H1 (cell line): Measurements from ENCODE around the gene MPND. TPM values are rescaled to one million over a fixed set of nuclear protein-coding genes. Genes with fewer than 3 reads are reported as not detected.

Experiments used
- BACH1 ChIP-seq: IDR thresholded peaks from 2 replicates; pipeline ENCODE4 v1.6.1; 2012; ENCODE audit warnings: low read length, improper control_type of control experiment
- CBX5 ChIP-seq: fragments of 300-800, 300-1000 bp; sonication (generic); IDR thresholded peaks from 2 replicates; pipeline ENCODE4 v1.7.1; 2016; ENCODE audit warnings: antibody characterized with exemption, low read length, low read depth
- CREB1 ChIP-seq: IDR thresholded peaks from 2 replicates; pipeline ENCODE4 v1.6.1; 2012; ENCODE audit warnings: inconsistent platforms
- JUND ChIP-seq: IDR thresholded peaks from 2 replicates; pipeline ENCODE4 v1.6.1; 2011; ENCODE audit warnings: mild to moderate bottlenecking, improper control_type of control experiment, low read length
- POLR2A ChIP-seq, 2 experiments: IDR thresholded peaks; 1 replicate in 1 of 2; 2 replicates in 1 of 2; pipeline ENCODE4 v1.6.1; 2011; ENCODE audit warnings: low read depth in 2 of 2, low read length in 2 of 2, mild to moderate bottlenecking in 2 of 2; ENCODE audit errors: control extremely low read depth in 1 of 2
- POLR2AphosphoS5 ChIP-seq: IDR thresholded peaks from 2 replicates; pipeline ENCODE4 v1.6.1; 2011; ENCODE audit warnings: low read depth, low read length
- RAD21 ChIP-seq, 2 experiments: IDR thresholded peaks in 1 of 2; conservative IDR thresholded peaks in 1 of 2; 2 replicates each; pipeline ENCODE4 v1.6.1; 2011; ENCODE audit warnings: low read depth in 2 of 2, low read length in 2 of 2, improper control_type of control experiment in 1 of 2, inconsistent platforms in 1 of 2, mild to moderate bottlenecking in 1 of 2, moderate library complexity in 1 of 2
- SIN3A ChIP-seq, 2 experiments: IDR thresholded peaks in 1 of 2; conservative IDR thresholded peaks in 1 of 2; 2 replicates each; pipeline ENCODE4 v1.6.1; 2011 to 2012; ENCODE audit warnings: low read length in 2 of 2, improper control_type of control experiment in 1 of 2, low read depth in 1 of 2, mild to moderate bottlenecking in 1 of 2
- SP2 ChIP-seq: IDR thresholded peaks from 2 replicates; pipeline ENCODE4 v1.6.1; 2012; ENCODE audit warnings: mild to moderate bottlenecking, low read length, inconsistent platforms
- TCF12 ChIP-seq: IDR thresholded peaks from 2 replicates; pipeline ENCODE4 v1.6.1; 2011; ENCODE audit warnings: low read depth, mild to moderate bottlenecking, low read length
- USF2 ChIP-seq: IDR thresholded peaks from 2 replicates; pipeline ENCODE4 v1.6.1; 2011; ENCODE audit warnings: low read length, improper control_type of control experiment
- polyA plus RNA-seq, 7 experiments: library from polyadenylated mRNA; depleted of rRNA in 3 of 7; stranded (reverse) in 5 of 7; unstranded in 2 of 7; fragments of >200 nt in 5 of 7; fragments of 200-250 nt in 2 of 7; gene quantifications; 1 replicate in 5 of 7; 2 replicates in 1 of 7; 4 replicates in 1 of 7; pipeline versions ENCODE4 v1.2.1 to v1.2.3, GENCODE V29; 2011 to 2013; ENCODE audit warnings: missing spikeins in 2 of 7, mixed read lengths in 2 of 7
- total RNA-seq: library from RNA; stranded (reverse); fragmentation: NEBNext Ultra II Directional; extraction: Animal tissue kit (Norgen Biotek cat#: 25700); gene quantifications from 2 replicates; pipeline ENCODE4 v1.2.1, GENCODE V29; 2021
- TF ChIP-seq, protein P1 (sequence below): IDR thresholded peaks from 2 replicates; pipeline ENCODE4 v1.6.1; 2012; ENCODE audit warnings: low read length, inconsistent platforms

The MPND gene
- total and polyA plus RNA-seq, 2 of the 8 experiments (the other 6 are each of a cell fraction or from before 2014, with no cell fraction given), result 22.9 to 27.7 TPM

GRCh38 chr19:4400135-4400936 is 57.0 kb downstream of the MPND start, which contains the start of gene SH3GL1 (continued):
- TF ChIP-seq JUND, result peak; percentile 13; the same call in 1 of the 2 replicates
- peak; percentile 97 for TF ChIP-seq SP2
- TF ChIP-seq, protein P1, sequence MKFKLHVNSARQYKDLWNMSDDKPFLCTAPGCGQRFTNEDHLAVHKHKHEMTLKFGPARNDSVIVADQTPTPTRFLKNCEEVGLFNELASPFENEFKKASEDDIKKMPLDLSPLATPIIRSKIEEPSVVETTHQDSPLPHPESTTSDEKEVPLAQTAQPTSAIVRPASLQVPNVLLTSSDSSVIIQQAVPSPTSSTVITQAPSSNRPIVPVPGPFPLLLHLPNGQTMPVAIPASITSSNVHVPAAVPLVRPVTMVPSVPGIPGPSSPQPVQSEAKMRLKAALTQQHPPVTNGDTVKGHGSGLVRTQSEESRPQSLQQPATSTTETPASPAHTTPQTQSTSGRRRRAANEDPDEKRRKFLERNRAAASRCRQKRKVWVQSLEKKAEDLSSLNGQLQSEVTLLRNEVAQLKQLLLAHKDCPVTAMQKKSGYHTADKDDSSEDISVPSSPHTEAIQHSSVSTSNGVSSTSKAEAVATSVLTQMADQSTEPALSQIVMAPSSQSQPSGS, result peak; percentile 70; the same call in 1 of the 2 replicates
- TF ChIP-seq POLR2A (IDR thresholded peaks at IDR 0.05; ENCODE audit: control extremely low read depth in 1 of 2, low read depth in 2 of 2, low read length in 2 of 2), result no peak; a peak in 1 of 3 replicates
- TF ChIP-seq TCF12, result no peak
- TF ChIP-seq CBX5, result no peak
- peak; percentile 85 for TF ChIP-seq CREB1
- TF ChIP-seq USF2, result peak; percentile 10; the same call in 1 of the 2 replicates
- TF ChIP-seq RAD21 (IDR thresholded peaks at IDR 0.05 in 1 of 2, conservative IDR thresholded peaks at IDR 0.05 in 1 of 2; ENCODE audit: low read depth in 2 of 2, low read length in 2 of 2), result peak; percentile 32 to 62; a peak in 3 of 4 replicates
- TF ChIP-seq POLR2AphosphoS5, result 0 out of 2 replicates have a peak, but pooled peaks have one; percentile 48
- peak; percentile 67; the same call in 1 of the 2 replicates for TF ChIP-seq BACH1
- TF ChIP-seq SIN3A (conservative IDR thresholded peaks at IDR 0.05 in 1 of 2, IDR thresholded peaks at IDR 0.05 in 1 of 2; ENCODE audit: low read depth in 1 of 2, low read length in 2 of 2), result peak; percentile 77 to 94; a peak in 2 of 4 replicates
